Liver (tissue), 4 donors: ENCODE measurements around the gene MRPL21. TPM values are rescaled to one million over a fixed set of nuclear protein-coding genes. Genes with fewer than 3 reads are reported as not detected.

Experiments
- polyA plus RNA-seq, 2 donors: library from polyadenylated mRNA; stranded (reverse) in 1 of 2; unstranded in 1 of 2; fragments of 200-250 nt in 1 of 2; fragments of >200 nt in 1 of 2; fragmentation: Nextera tagmentation in 1 of 2; extraction: Ambion mirVana in 1 of 2; gene quantifications; one replicate each; pipeline versions ENCODE4 v1.2.1 to v1.2.3, GENCODE V29; 2013 to 2015
- total RNA-seq, 2 donors: library from RNA; depleted of rRNA; stranded (reverse); fragments of >200 nt; gene quantifications; one replicate each; pipeline ENCODE4 v1.2.3, GENCODE V29; 2014
- donor health status: healthy.
- donor health status: healthy.
- donor health status: healthy.

Gene MRPL21
- total and polyA plus RNA-seq, 4 donors = 22.3 to 76.8 (median 35.4) TPM

Other genes starting within 250 kb of the MRPL21 start
- gene GAL, start 219.3 kb downstream of the MRPL21 start, total RNA-seq = under 1 TPM in 1 of 2 donors, not detected in 1; 0.47 TPM
- not detected for gene GAL, start 219.3 kb downstream of the MRPL21 start, polyA plus RNA-seq
- 1 to 10 TPM in 1 of 2 donors, under 1 TPM in 1; 0.42 to 2.5 TPM for gene TESMIN, start 152.3 kb downstream of the MRPL21 start, total RNA-seq
- gene TESMIN, start 152.3 kb downstream of the MRPL21 start, polyA plus RNA-seq = under 1 TPM; 0.27 to 0.82 TPM
- 100 to 1,000 TPM in 1 of 2 donors, 10 to 100 TPM in 1; 48.0 to 232 TPM for gene CPT1A, start 61.9 kb downstream of the MRPL21 start, total RNA-seq
- gene CPT1A, start 61.9 kb downstream of the MRPL21 start, polyA plus RNA-seq = 10 to 100 TPM; 17.2 to 73.9 TPM
- gene IGHMBP2, start 59 bp upstream of the MRPL21 start, total RNA-seq = 10 to 100 TPM in 1 of 2 donors, 1 to 10 TPM in 1; 6.1 to 14.0 TPM
- 1 to 10 TPM; 5.7 to 7.8 TPM for gene IGHMBP2, start 59 bp upstream of the MRPL21 start, polyA plus RNA-seq
- gene MRGPRD, start 77.2 kb upstream of the MRPL21 start, total RNA-seq = not detected
- not detected for gene MRGPRD, start 77.2 kb upstream of the MRPL21 start, polyA plus RNA-seq
- gene MRGPRF, start 109.4 kb upstream of the MRPL21 start, total RNA-seq = 1 to 10 TPM; 1.9 to 3.0 TPM
- 1 to 10 TPM; 1.1 to 4.8 TPM for gene MRGPRF, start 109.4 kb upstream of the MRPL21 start, polyA plus RNA-seq
- gene TPCN2, start 145.1 kb upstream of the MRPL21 start, total RNA-seq = 10 to 100 TPM; 15.2 to 20.8 TPM
- 1 to 10 TPM; 6.4 to 9.0 TPM for gene TPCN2, start 145.1 kb upstream of the MRPL21 start, polyA plus RNA-seq